Uterus (tissue), 4 donors: ENCODE measurements around the gene CBX2. TPM values are rescaled to one million over a fixed set of nuclear protein-coding genes. Genes with fewer than 3 reads are reported as not detected.
"Not testable (repeated sequence)": the region's sequence is repeated elsewhere in the genome, so short reads cannot be mapped to it uniquely, and the experiment has no call there.

Source experiments
- DNase-seq, 2 donors: peaks; one replicate each; pipeline ENCODE4 v3.0.0-alpha.2; 2019 to 2020
- H3K27ac ChIP-seq, 2 donors: fragments of 200-600 bp; sonication (generic); 1 replicate in 1 of 2; 2 replicates in 1 of 2; pipeline ENCODE4 v1.5.1; 2016 to 2018
- H3K27me3 ChIP-seq, 2 donors: fragments of 200-600 bp; sonication (generic); one replicate each; pipeline ENCODE4 v1.5.1; 2018 to 2019; ENCODE audit warnings: control low read depth in 1 of 2
- H3K36me3 ChIP-seq, 2 donors: fragments of 200-600 bp; sonication (generic); one replicate each; pipeline ENCODE4 v1.5.1; 2019; ENCODE audit warnings: control low read depth in 1 of 2
- H3K4me1 ChIP-seq, 2 donors: fragments of 200-600 bp; sonication (generic); one replicate each; pipeline ENCODE4 v1.5.1; 2018 to 2019; ENCODE audit warnings: control low read depth in 1 of 2
- H3K4me3 ChIP-seq, 2 donors: fragments of 200-600 bp; sonication (generic); 1 replicate in 1 of 2; 2 replicates in 1 of 2; pipeline ENCODE4 v1.5.1; 2018 to 2019; ENCODE audit warnings: mild to moderate bottlenecking in 1 of 2
- H3K9me3 ChIP-seq, 2 donors: fragments of 200-600 bp; sonication (generic); one replicate each; pipeline ENCODE4 v1.5.1; 2019; ENCODE audit warnings: control low read depth in 1 of 2
- CTCF ChIP-seq, 4 experiments: fragments of 200-600 bp in 2 of 4; fragments of 450-650 bp in 2 of 4; sonication (generic) in 2 of 4; IDR thresholded peaks; one replicate each; pipeline ENCODE4 v1.5.1; 2016 to 2019; ENCODE audit warnings: antibody characterized with exemption in 4 of 4, mild to moderate bottlenecking in 2 of 4, moderate library complexity in 1 of 4
- POLR2A ChIP-seq, 2 donors: fragments of 450-650 bp; IDR thresholded peaks; one replicate each; pipeline ENCODE4 v1.6.1; 2016; ENCODE audit warnings: antibody characterized with exemption in 2 of 2, mild to moderate bottlenecking in 1 of 2, moderate library complexity in 1 of 2
- intact Hi-C: fragments of 100-400 bp; cut with DNase I; formaldehyde crosslinking; loops from one replicate; pipeline ENCODE4 v1.15.1; 2023; ENCODE audit warnings: low total_unique reads
- total RNA-seq, 4 donors: library from RNA; depleted of rRNA in 3 of 4; stranded (reverse); fragments of >200 nt in 3 of 4; gene quantifications; one replicate each; pipeline versions ENCODE4 v1.1.0 to v1.2.4, GENCODE V29; 2014 to 2023
- donor health status: DM: yes; HTN: yes; CAD: no.

The CBX2 gene
- total RNA-seq, 4 donors from 2014 or later = 1.0 to 14.9 (median 4.6) TPM; not detected in 1

- no peak for DNase-seq
- Histone ChIP-seq H3K27me3 (no peaks in the 10 kb centered on the region), H3K27ac (no peak overlapping the region), H3K4me1 (no peaks in the 10 kb centered on the region), H3K9me3 (no peaks in the 10 kb centered on the region), H3K4me3 (no peak overlapping the region), H3K36me3 (no peaks in the 10 kb centered on the region)
- intact Hi-C loops = no loop called here
- TF ChIP-seq POLR2A (IDR thresholded peaks at IDR 0.05) (no peak), CTCF (IDR thresholded peaks at IDR 0.05) (no peak)
Measured at GRCh38 chr17:79765708-79766107, 12.2 kb upstream of the CBX2 start.

DNA sequence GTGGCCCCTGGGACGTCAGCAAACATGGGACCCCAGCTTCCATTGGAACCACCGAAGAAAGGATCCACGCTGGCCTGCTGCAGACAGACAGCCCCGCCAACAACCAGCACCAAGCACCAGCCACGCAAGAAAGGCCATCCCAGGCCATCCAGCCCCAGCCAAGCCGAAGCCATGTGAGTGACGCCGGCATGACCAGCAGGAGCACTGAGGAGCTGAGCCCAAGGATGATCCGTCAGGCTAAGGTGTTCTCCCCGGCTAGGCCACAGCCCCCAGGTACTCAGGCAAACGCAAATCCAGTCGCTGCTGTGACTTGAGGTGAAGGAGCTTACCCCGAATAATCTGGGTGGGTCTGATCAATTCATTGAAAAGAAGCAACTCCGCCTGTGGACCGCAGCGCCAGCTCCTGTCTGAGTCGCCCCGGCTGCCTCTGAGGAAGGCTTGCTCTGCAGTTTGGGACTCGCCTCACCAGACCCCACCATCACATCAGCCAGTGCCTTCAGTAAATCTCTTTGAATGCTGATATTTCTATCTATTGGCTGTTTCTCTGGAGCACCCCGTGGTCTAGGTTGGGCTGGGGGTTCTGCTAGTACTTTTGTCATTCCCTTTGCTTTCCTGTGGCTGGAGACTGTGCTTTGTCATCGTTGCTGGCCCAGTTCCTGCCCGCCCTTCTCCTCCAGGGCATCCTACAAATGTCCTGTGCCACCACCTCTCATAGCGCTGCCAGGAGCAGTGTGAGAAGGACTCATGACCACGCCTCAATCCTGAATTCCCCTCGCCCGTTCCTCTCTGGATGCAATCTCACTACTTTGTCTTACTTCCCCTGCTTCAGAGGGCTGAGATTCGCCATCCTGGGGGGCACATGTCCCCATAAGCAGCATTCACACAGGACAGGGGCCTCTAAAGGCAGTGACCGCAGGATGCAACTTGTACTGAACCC lies 8.1 kb upstream of the CBX2 start:
- TF ChIP-seq CTCF (IDR thresholded peaks at IDR 0.05) = no peak
- TF ChIP-seq POLR2A (IDR thresholded peaks at IDR 0.05) = no peak
- no peak overlapping the region for H3K4me3 ChIP-seq
- peaks cover 0 to 4% of the 10 kb centered on the region in 2 donors for H3K27me3 ChIP-seq
- H3K36me3 ChIP-seq = no peaks in the 10 kb centered on the region
- intact Hi-C loops = no loop called here
- no peaks in the 10 kb centered on the region for H3K4me1 ChIP-seq
- no peak overlapping the region for H3K27ac ChIP-seq
- no peaks in the 10 kb centered on the region for H3K9me3 ChIP-seq
- no peak for DNase-seq

DNA sequence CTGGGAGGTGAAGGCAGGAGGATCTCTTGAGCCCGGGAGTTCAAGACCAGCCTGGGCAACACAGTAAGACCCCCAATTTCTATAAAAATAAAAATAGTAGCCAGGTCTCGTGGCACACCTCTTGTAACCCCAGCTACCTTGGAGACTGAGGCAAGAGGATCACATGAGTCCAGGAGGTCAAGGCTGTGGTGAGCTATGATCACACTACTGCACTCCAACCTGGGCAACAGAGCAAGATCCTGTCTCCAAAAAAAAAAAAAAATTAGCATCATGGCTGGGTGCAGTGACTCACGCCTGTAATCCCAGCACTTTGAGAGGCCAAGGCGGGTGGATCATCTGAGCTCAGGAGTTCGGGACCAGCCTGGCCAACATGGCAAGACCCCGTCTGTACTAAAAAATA lies 6.7 kb upstream of the CBX2 start:
- Histone ChIP-seq H3K9me3 (no peaks in the 10 kb centered on the region), H3K27me3 (peaks cover 0 to 17% of the 10 kb centered on the region in 2 donors)

DNA sequence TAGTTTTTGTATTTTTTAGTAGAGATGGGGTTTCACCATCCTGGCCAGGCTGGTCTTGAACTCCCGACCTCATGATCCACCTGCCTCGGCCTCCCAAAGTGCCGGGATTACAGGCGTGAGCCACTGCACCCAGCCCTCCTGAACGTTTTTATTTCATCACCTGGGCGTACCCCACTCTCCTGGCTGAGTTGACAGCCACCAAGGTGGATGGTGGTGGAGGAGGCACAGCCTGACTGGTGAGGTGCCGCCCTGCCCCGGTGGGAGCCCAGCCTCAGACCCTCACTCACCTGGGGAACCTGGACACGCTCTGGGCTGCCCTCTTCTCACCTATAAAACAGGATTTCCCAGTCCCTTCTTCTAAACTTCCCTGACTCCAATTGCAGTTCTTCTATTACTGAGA lies 5.2 kb upstream of the CBX2 start:
- H3K9me3 ChIP-seq, H3K4me1 ChIP-seq, H3K27ac ChIP-seq, DNase-seq, H3K4me3 ChIP-seq, intact Hi-C loops, H3K36me3 ChIP-seq: not testable (repeated sequence)
- peaks cover 0 to 20% of the 10 kb centered on the region in 2 donors for H3K27me3 ChIP-seq

More for the DNA sequence above, 6.7 kb upstream of the CBX2 start:
- Histone ChIP-seq H3K4me1 (no peaks in the 10 kb centered on the region), H3K4me3 (no peak overlapping the region), H3K27ac (no peak overlapping the region), H3K36me3 (no peaks in the 10 kb centered on the region)
- intact Hi-C loops = no loop called here
- no peak for DNase-seq
- no peak for TF ChIP-seq POLR2A (IDR thresholded peaks at IDR 0.05)

- Histone ChIP-seq H3K27ac (no peak overlapping the region), H3K36me3 (no peaks in the 10 kb centered on the region), H3K9me3 (no peaks in the 10 kb centered on the region), H3K4me1 (peaks cover 0 to 10% of the 10 kb centered on the region in 2 donors), H3K4me3 (no peak overlapping the region), H3K27me3 (peaks cover 0 to 20% of the 10 kb centered on the region in 2 donors)
- TF ChIP-seq CTCF (IDR thresholded peaks at IDR 0.05) (no peak), POLR2A (IDR thresholded peaks at IDR 0.05) (no peak)
- intact Hi-C loops = no loop called here
- DNase-seq = no peak
Measured at GRCh38 chr17:79774561-79774975, 3.4 kb upstream of the CBX2 start.

DNA sequence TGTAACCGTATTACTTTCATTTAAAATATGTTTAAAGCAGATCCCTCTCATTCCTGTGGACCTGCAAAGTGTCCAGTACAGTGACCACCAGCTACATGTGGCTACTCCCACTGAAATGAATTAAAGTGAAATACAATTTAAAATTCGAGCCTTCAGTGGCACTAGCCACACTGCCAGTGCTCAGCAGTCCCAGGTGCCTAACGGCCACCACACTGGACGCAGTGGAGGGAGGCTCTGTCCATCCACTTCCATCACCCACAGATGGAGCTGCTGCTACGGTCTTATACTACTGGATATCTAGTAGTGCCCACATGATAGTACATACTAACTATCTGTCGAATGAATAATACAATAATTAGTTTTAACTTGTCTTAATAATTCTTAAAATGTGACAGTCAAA lies 2.3 kb upstream of the CBX2 start:
- intact Hi-C loops = no loop called here
- no peak for DNase-seq
- no peak for TF ChIP-seq CTCF (IDR thresholded peaks at IDR 0.05)
- no peak for TF ChIP-seq POLR2A (IDR thresholded peaks at IDR 0.05)
- H3K4me1 ChIP-seq = peaks cover 0 to 10% of the 10 kb centered on the region in 2 donors
- H3K27me3 ChIP-seq = peaks cover 0 to 20% of the 10 kb centered on the region in 2 donors
- no peaks in the 10 kb centered on the region for H3K9me3 ChIP-seq
- H3K36me3 ChIP-seq = no peaks in the 10 kb centered on the region
- no peak overlapping the region for H3K27ac ChIP-seq
- no peak overlapping the region for H3K4me3 ChIP-seq
